ENCODE results near the gene SMLR1.
"Not testable (repeated sequence)": the region's sequence is repeated elsewhere in the genome, so short reads cannot be mapped to it uniquely, and the experiment has no call there.

DNA sequence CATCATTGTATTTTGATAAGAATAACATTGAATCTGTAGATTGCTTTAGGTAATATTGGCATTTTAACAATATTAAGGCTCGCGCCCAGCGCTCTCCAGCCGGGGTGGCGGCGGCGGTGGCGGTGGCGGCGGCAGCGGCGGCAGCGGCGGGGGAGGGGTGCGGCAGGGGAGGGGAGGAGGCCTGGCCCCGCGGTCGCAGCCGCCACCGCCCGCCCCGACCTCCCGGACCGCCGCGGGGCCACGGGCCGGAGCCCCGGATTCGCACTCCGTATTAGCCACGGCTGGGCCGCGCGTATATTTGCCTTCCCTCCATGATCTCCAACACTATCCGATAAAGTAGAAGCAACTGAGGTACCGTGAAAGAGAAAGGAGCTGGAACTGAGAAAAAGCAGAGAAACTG lies 25.8 kb upstream of the SMLR1 start:
- TF ChIP-seq HDGF (IDR thresholded peaks at IDR 0.05; ENCODE audit: borderline replicate concordance); FOXA1 (IDR thresholded peaks at IDR 0.05); ELF4 (IDR thresholded peaks at IDR 0.05); BHLHE40 (IDR thresholded peaks at IDR 0.05; ENCODE audit: borderline replicate concordance): not testable (repeated sequence)

Data from HEK293T (cell line).